DOHH2 (cell line): ENCODE results near the gene PRAMEF17.
"Not testable (repeated sequence)": the region's sequence is repeated elsewhere in the genome, so short reads cannot be mapped to it uniquely, and the experiment has no call there.

Source experiments
- H3F3A ChIP-seq: fragments of 200-600 bp; sonication (generic), shearing (Covaris generic); 2 replicates; pipeline ENCODE4 v1.6.0; 2016; ENCODE audit warnings: antibody characterized with exemption, mild to moderate bottlenecking; ENCODE audit not compliant: control insufficient read depth, insufficient read depth
- H3K27ac ChIP-seq: fragments of 200-600 bp; sonication (generic); 2 replicates; pipeline ENCODE4 v1.5.1; 2014; ENCODE audit warnings: low read depth, mild to moderate bottlenecking, low read length, moderate library complexity
- H3K27me3 ChIP-seq: fragments of 200-600 bp; sonication (generic); 2 replicates; pipeline ENCODE4 v1.6.1; 2014; ENCODE audit warnings: mild to moderate bottlenecking, low read length, mixed read lengths; ENCODE audit not compliant: control insufficient read depth
- H3K36me3 ChIP-seq: fragments of 200-600 bp; sonication (generic); 2 replicates; pipeline ENCODE4 v1.6.1; 2014; ENCODE audit warnings: mild to moderate bottlenecking, low read length, moderate library complexity, mixed read lengths; ENCODE audit not compliant: control insufficient read depth
- H3K4me1 ChIP-seq: fragments of 200-600 bp; sonication (generic); 2 replicates; pipeline ENCODE4 v1.6.1; 2014; ENCODE audit warnings: mild to moderate bottlenecking, low read length, mixed read lengths; ENCODE audit not compliant: control insufficient read depth
- H3K4me2 ChIP-seq: fragments of 200-600 bp; sonication (generic); 2 replicates; pipeline ENCODE4 v1.6.0; 2014; ENCODE audit warnings: mild to moderate bottlenecking, low read length, moderate library complexity
- H3K4me3 ChIP-seq: fragments of 200-600 bp; sonication (generic); 2 replicates; pipeline ENCODE4 v1.5.1; 2014; ENCODE audit warnings: mild to moderate bottlenecking, low read length, mixed read lengths
- H3K79me2 ChIP-seq: fragments of 200-600 bp; sonication (generic); 2 replicates; pipeline ENCODE4 v1.6.1; 2014; ENCODE audit warnings: mild to moderate bottlenecking, low read length, mixed read lengths; ENCODE audit not compliant: control insufficient read depth
- H3K9me2 ChIP-seq: fragments of 200-600 bp; sonication (generic); replicated peaks from 2 replicates; pipeline ENCODE4 v1.6.1; 2014; ENCODE audit warnings: mild to moderate bottlenecking, low read length, mixed read lengths; ENCODE audit not compliant: control insufficient read depth
- H3K9me3 ChIP-seq: fragments of 200-600 bp; sonication (generic); 2 replicates; pipeline ENCODE4 v1.6.1; 2014; ENCODE audit warnings: antibody characterized with exemption, low read length, mixed read lengths; ENCODE audit not compliant: control insufficient read depth, insufficient read depth
- H4K20me1 ChIP-seq: fragments of 200-600 bp; sonication (generic); 2 replicates; pipeline ENCODE4 v1.6.0; 2014; ENCODE audit warnings: low read depth, mild to moderate bottlenecking, antibody characterized with exemption, low read length, moderate library complexity; ENCODE audit not compliant: control insufficient read depth, insufficient read depth
- EZH2phosphoT487 ChIP-seq: fragments of 200-600 bp; sonication (generic); IDR thresholded peaks from 2 replicates; pipeline ENCODE4 v1.6.1; 2017; ENCODE audit warnings: borderline replicate concordance, mild to moderate bottlenecking, antibody characterized with exemption, low read length, moderate library complexity, mixed read lengths
- TF ChIP-seq, protein P1 (sequence below): fragments of 200-600 bp; sonication (generic); IDR thresholded peaks from one replicate; pipeline ENCODE4 v1.5.1; 2014; ENCODE audit warnings: antibody characterized with exemption, mild to moderate bottlenecking, low read depth, low read length; ENCODE audit not compliant: poor library complexity, severe bottlenecking

PRAMEF17 gene

DNA sequence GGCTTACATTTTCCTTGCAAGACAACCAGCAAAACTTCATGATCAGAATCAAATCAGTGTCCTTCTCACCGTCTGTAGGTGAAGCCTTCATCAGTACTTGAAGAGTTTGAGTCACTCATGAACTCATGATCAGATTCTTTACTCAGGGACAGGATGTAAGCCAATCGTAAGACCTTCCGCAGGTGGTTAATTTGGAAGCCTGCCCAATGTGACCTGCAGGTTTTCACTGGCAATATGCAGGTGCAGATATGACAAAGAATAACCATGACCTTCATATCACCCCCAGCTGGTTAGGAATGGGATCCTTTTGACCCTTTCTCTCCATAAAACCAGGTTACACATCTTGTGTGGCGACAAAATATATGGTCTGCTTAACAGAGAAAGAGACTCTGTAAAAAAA is 18.4 kb downstream of the PRAMEF17 start:
- no peaks in the 10 kb centered on the region for H3K79me2 ChIP-seq
- no peaks in the 10 kb centered on the region for H3F3A ChIP-seq
- H3K9me3 ChIP-seq, result no peaks in the 10 kb centered on the region
- no peak overlapping the region for H3K4me2 ChIP-seq
- no peak overlapping the region for H3K27ac ChIP-seq
- no peak overlapping the region for H3K4me3 ChIP-seq
- H3K9me2 ChIP-seq, result no peaks in the 10 kb centered on the region
- H3K4me1 ChIP-seq, result no peaks in the 10 kb centered on the region
- H4K20me1 ChIP-seq, result no peaks in the 10 kb centered on the region
- TF ChIP-seq EZH2phosphoT487, result no peak
- TF ChIP-seq, protein P1, sequence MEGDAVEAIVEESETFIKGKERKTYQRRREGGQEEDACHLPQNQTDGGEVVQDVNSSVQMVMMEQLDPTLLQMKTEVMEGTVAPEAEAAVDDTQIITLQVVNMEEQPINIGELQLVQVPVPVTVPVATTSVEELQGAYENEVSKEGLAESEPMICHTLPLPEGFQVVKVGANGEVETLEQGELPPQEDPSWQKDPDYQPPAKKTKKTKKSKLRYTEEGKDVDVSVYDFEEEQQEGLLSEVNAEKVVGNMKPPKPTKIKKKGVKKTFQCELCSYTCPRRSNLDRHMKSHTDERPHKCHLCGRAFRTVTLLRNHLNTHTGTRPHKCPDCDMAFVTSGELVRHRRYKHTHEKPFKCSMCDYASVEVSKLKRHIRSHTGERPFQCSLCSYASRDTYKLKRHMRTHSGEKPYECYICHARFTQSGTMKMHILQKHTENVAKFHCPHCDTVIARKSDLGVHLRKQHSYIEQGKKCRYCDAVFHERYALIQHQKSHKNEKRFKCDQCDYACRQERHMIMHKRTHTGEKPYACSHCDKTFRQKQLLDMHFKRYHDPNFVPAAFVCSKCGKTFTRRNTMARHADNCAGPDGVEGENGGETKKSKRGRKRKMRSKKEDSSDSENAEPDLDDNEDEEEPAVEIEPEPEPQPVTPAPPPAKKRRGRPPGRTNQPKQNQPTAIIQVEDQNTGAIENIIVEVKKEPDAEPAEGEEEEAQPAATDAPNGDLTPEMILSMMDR, result no peak
- no peaks in the 10 kb centered on the region for H3K27me3 ChIP-seq
- H3K36me3 ChIP-seq, result no peaks in the 10 kb centered on the region

DNA sequence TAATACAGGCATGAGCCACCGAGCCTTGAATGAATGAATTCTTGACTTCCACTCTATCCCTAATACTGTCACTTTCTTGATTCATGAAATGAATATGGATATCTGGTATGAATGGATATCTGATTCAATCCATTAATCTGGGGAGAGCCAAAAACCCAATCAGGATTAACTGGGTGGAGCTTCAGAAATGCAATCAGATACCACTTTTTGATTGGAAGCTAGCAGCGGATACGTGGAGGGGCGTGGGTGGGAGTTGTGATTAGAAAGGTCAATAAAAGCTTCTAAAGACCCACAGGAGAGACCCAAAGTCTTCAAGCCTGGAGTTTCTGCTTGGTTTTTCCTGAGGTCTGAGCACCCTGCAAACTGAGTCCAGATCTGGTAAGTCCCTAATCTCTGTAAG is 20.7 kb downstream of the PRAMEF17 start, which contains the start of gene PRAMEF20:
Gene PRAMEF20, plus strand, starts transcription at position 301 of the 400 bp plus-strand sequence. CDS start 5,905 bp downstream, outside the sequence.
- H3K4me3 ChIP-seq, H3K27ac ChIP-seq, H3K4me2 ChIP-seq, H3K4me1 ChIP-seq, H3K9me2 ChIP-seq, H3K79me2 ChIP-seq, H4K20me1 ChIP-seq, H3F3A ChIP-seq, H3K9me3 ChIP-seq, H3K36me3 ChIP-seq, H3K27me3 ChIP-seq: not testable (repeated sequence)

DNA sequence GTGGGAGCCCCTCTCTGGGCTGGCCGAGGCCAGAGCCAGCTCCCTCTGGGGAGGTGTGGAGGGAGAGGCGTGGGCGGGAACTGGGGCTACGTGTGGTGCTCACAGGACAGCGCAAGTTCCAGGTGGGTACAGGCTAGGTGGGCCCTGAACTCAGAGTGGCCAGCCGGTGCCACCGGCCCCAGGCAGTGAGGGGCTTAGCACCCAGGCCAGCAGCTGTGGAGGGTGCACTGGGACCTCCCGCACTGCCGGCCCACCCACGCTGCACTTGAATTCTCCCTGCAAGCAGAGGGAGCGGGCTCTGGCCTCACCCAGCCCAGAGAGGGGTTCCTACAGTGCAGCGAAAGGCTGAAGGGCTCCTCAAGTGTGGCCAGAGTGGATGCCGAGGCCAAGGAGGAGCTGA is 41.1 kb downstream of the PRAMEF17 start:
- no peak for TF ChIP-seq EZH2phosphoT487
- TF ChIP-seq, protein P1, result no peak
- Histone ChIP-seq H3K4me1 (no peaks in the 10 kb centered on the region), H3K4me2 (no peak overlapping the region), H3K36me3 (no peaks in the 10 kb centered on the region), H3K9me3 (no peaks in the 10 kb centered on the region), H3F3A (no peaks in the 10 kb centered on the region), H3K4me3 (no peak overlapping the region), H3K27ac (no peak overlapping the region), H3K79me2 (no peaks in the 10 kb centered on the region), H3K9me2 (no peaks in the 10 kb centered on the region), H3K27me3 (no peaks in the 10 kb centered on the region), H4K20me1 (no peaks in the 10 kb centered on the region)

DNA sequence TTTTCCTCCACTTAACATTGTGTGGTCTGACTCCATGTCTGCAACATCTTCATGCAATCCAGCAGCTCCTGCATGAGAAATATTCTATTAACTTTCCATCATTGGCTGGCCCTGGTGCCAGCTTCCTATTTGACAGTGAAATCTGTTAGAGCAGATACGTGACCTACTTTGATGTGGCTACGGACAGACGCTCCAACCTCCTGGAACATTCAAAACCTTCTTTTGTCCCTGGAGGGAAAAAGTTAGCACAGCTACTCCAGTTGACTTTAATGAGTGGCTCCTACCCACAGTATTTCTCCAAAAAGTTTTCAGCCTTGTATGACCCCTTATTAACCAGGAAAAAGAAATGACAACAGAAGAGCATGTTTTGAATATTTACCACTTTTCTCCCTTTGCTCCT is 42.8 kb downstream of the PRAMEF17 start:
- Histone ChIP-seq H3K36me3 (no peaks in the 10 kb centered on the region), H3K4me1 (no peaks in the 10 kb centered on the region), H3F3A (no peaks in the 10 kb centered on the region), H3K27ac (no peak overlapping the region), H3K4me2 (no peak overlapping the region), H3K9me3 (no peaks in the 10 kb centered on the region), H4K20me1 (no peaks in the 10 kb centered on the region), H3K4me3 (no peak overlapping the region), H3K79me2 (no peaks in the 10 kb centered on the region), H3K27me3 (no peaks in the 10 kb centered on the region), H3K9me2 (no peaks in the 10 kb centered on the region)
- TF ChIP-seq, protein P1, result no peak
- TF ChIP-seq EZH2phosphoT487, result no peak

DNA sequence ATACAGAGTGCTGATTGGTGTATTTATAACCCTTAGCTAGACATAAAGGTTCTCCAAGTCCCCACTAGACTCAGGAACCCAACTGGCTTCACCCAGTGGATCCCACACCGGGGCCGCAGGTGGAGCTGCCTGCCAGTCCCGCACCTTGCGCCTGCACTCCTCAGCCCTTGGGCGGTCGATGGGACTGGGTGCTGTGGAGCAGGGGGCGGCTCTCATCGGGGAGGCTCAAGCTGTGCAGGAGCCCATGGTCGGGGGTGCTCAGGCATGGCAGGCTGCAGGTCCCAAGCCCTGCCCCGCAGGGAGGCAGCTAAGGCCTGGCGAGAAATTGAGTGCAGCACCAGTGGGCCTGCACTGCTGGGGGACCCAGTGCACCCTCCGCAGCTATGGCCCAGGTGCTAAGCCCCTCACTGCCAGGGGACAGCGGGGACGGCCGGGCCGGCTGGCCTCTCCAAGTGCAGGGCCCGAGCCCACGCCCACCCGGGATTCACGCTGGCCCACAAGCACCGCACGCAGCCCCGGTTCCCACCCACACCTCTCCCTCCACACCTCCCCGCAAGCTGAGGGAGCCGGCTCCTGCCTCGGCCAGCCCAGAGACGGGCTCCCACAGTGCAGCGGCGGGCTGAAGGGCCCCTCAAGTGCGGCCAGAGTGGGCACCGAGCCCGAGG is 44.4 kb downstream of the PRAMEF17 start:
- H3K27me3 ChIP-seq, H3K9me3 ChIP-seq, H3K4me2 ChIP-seq, H3K36me3 ChIP-seq, H3K4me3 ChIP-seq, H3K9me2 ChIP-seq, H4K20me1 ChIP-seq, H3K79me2 ChIP-seq, H3K27ac ChIP-seq, H3F3A ChIP-seq, H3K4me1 ChIP-seq: not testable (repeated sequence)
